Effector memory CD8-positive, alpha-beta T cell (primary cell): ENCODE data around the gene MTIF3.
"Not testable (repeated sequence)": the region's sequence is repeated elsewhere in the genome, so short reads cannot be mapped to it uniquely, and the experiment has no call there.

ENCODE experiments used
- ATAC-seq: fragments of 150-1000 bp; cut with Tn5 transposase; replicated peaks from 2 replicates; pipeline ENCODE4 v1.10.0; 2021; ENCODE audit warnings: mild to moderate bottlenecking, moderate library complexity
- DNase-seq, 3 experiments: peaks; one replicate each; pipeline ENCODE4 v3.0.0; 2021
- H3K27ac Mint-ChIP-seq, 2 donors: one replicate each; pipeline ENCODE4 v1.8.0; 2022; ENCODE audit warnings: mild to moderate bottlenecking in 2 of 2, mixed read lengths in 2 of 2, moderate library complexity in 2 of 2
- H3K27me3 Mint-ChIP-seq, 2 donors: one replicate each; pipeline ENCODE4 v1.8.0; 2022; ENCODE audit warnings: mixed read lengths in 2 of 2
- H3K36me3 Mint-ChIP-seq: one replicate; pipeline ENCODE4 v1.8.0; 2022; ENCODE audit warnings: mild to moderate bottlenecking, moderate library complexity, mixed read lengths; ENCODE audit not compliant: insufficient read depth
- H3K4me1 Mint-ChIP-seq, 2 donors: one replicate each; pipeline ENCODE4 v1.8.0; 2022; ENCODE audit warnings: low read depth in 2 of 2, mixed read lengths in 2 of 2
- H3K4me3 Mint-ChIP-seq, 2 donors: one replicate each; pipeline ENCODE4 v1.8.0; 2022; ENCODE audit warnings: mild to moderate bottlenecking in 2 of 2, mixed read lengths in 2 of 2, moderate library complexity in 2 of 2
- H3K9me3 Mint-ChIP-seq, 2 donors: one replicate each; pipeline ENCODE4 v1.8.0; 2022; ENCODE audit warnings: mixed read lengths in 2 of 2

The MTIF3 gene

DNA sequence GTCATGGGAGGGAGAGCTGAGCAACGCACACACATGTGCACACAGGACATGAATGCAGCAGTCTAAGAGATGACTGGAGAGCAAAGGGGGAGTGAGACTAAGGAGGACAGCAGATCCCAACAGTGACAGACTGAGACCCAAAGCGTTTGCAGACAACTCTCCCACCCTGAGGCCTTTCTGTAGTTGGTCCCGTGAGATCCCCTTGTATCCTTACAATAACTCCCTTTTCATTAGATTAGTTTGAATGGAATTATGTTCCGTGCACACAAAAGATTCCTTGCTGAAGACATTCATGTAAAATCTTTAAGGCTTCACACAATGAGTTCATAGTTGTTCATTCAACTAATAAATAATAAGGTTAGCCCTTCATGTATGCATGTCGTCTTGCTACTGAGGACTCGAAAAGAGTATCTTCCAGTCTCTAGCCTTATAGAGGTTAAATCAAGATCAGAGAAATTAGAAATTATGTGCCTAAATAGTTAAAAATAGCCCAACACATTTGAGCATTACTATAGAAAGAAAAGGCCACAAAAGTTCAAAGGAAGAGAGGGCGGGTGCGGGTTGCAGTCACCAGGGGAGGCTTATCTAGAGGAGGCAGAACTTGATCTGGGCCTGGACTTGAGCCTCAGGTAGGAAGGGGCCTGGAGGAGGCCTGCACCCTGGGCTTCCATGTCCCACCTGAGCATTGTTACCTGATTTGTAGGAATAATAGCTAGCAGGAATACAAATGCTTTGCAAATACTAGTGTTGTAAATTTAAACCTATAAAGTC lies 29.1 kb downstream of the MTIF3 start:
- no peaks in the 10 kb centered on the region for H3K27me3 Mint-ChIP-seq
- H3K36me3 Mint-ChIP-seq, result peaks cover 23% of the 10 kb centered on the region
- no peak for ATAC-seq
- peak overlapping the region; percentile 4 to 19 for H3K27ac Mint-ChIP-seq
- H3K4me3 Mint-ChIP-seq, result no peak overlapping the region
- H3K4me1 Mint-ChIP-seq, result peaks cover 11% of the 10 kb centered on the region in 2 donors
- no peaks in the 10 kb centered on the region for H3K9me3 Mint-ChIP-seq
- DNase-seq, result no peak

- H3K27ac Mint-ChIP-seq, result no peak overlapping the region
- H3K4me1 Mint-ChIP-seq, result no peaks in the 10 kb centered on the region
- ATAC-seq (no peak), DNase-seq (no peak)
- peaks cover 10% of the 10 kb centered on the region for H3K36me3 Mint-ChIP-seq
- H3K27me3 Mint-ChIP-seq, result peaks cover 6 to 8% of the 10 kb centered on the region in 2 donors
- no peaks in the 10 kb centered on the region for H3K9me3 Mint-ChIP-seq
- H3K4me3 Mint-ChIP-seq, result no peak overlapping the region
Observed at GRCh38 chr13:27419328-27419727, 31.0 kb downstream of the MTIF3 start.

- no peak overlapping the region for H3K4me3 Mint-ChIP-seq
- ATAC-seq, result no peak
- no peaks in the 10 kb centered on the region for H3K36me3 Mint-ChIP-seq
- no peak overlapping the region for H3K27ac Mint-ChIP-seq
- no peaks in the 10 kb centered on the region for H3K9me3 Mint-ChIP-seq
- H3K4me1 Mint-ChIP-seq, result no peaks in the 10 kb centered on the region
- DNase-seq, result no peak
- H3K27me3 Mint-ChIP-seq, result peaks cover 24 to 25% of the 10 kb centered on the region in 2 donors
Observed at GRCh38 chr13:27415116-27415515, 35.2 kb downstream of the MTIF3 start.

- Mint-ChIP-seq H3K9me3 (no peaks in the 10 kb centered on the region), H3K4me3 (no peak overlapping the region), H3K36me3 (no peaks in the 10 kb centered on the region), H3K27ac (no peak overlapping the region), H3K4me1 (peaks cover 0 to 3% of the 10 kb centered on the region in 2 donors), H3K27me3 (peaks cover 43 to 55% of the 10 kb centered on the region in 2 donors)
- ATAC-seq, result peak; percentile 87
- DNase-seq, result no peak
Observed at GRCh38 chr13:27411341-27411740, 39.0 kb downstream of the MTIF3 start.

DNA sequence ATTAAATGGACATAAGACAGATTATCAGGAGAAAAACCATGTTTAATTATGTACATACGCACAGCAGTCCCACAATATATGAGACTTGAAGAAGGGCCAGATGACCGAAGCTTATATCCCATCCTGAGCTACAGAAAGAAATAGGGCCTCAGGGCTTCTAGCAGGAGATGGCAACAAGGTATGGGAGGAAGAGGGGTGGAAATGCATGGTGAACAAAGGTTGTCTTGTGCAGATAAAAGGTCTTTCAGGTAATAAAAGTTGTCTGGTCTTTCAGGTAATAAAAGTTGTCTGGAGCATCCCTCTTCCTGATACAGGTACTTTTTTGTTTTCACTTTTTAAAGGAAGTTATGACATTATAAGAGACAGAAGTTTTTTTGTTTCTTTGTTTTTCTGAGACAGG lies 41.4 kb downstream of the MTIF3 start:
- peaks cover 35 to 53% of the 10 kb centered on the region in 2 donors for H3K27me3 Mint-ChIP-seq
- peaks cover 0 to 4% of the 10 kb centered on the region in 2 donors for H3K4me1 Mint-ChIP-seq
- no peaks in the 10 kb centered on the region for H3K36me3 Mint-ChIP-seq
- H3K4me3 Mint-ChIP-seq, result no peak overlapping the region
- ATAC-seq, result no peak
- H3K9me3 Mint-ChIP-seq, result no peaks in the 10 kb centered on the region
- DNase-seq, result no peak
- no peak overlapping the region for H3K27ac Mint-ChIP-seq

GRCh38 chr13:27408074-27408473 lies 42.3 kb downstream of the MTIF3 start:
- ATAC-seq, result no peak
- H3K27me3 Mint-ChIP-seq, result peaks cover 35 to 53% of the 10 kb centered on the region in 2 donors
- no peaks in the 10 kb centered on the region for H3K36me3 Mint-ChIP-seq
- H3K9me3 Mint-ChIP-seq, result no peaks in the 10 kb centered on the region
- H3K4me1 Mint-ChIP-seq, result peaks cover 0 to 4% of the 10 kb centered on the region in 2 donors
- DNase-seq, result no peak
- no peak overlapping the region for H3K4me3 Mint-ChIP-seq
- H3K27ac Mint-ChIP-seq, result no peak overlapping the region

GRCh38 chr13:27406178-27406939 lies 44.0 kb downstream of the MTIF3 start:
- Mint-ChIP-seq H3K27me3 (peaks cover 23 to 42% of the 10 kb centered on the region in 2 donors), H3K9me3 (no peaks in the 10 kb centered on the region), H3K36me3 (no peaks in the 10 kb centered on the region), H3K4me1 (peaks cover 0 to 4% of the 10 kb centered on the region in 2 donors), H3K27ac (no peak overlapping the region), H3K4me3 (no peak overlapping the region)
- peak; percentile 75 for ATAC-seq
- peak; percentile 17 to 33 (median 33) for DNase-seq

DNA sequence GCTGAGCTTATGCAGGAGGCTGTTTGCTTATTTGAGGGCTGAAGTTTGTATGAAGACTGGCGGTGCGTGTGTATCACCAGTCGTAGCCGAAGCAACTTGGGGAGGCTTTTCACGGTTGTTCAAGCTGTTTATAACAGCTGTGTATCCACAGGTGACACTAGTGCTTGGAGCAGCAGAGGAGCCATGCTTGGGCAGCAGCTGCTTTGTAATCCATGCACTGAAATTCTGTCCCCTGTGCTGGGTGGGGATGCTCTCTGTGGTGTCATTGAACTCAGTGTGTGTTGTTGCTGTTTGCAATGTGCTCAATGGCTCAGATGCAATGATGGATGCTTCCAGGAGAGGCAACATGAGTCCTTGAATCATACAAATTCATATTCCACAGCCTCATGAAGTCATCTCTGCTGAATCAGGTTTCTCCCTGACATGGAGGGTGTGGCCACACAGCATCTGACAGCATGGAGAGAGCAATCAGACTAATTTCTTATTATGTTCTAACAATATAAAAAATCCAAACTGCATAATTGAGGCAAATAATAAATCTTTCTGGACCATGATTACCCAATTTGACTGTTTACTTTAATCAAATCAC lies 44.7 kb downstream of the MTIF3 start:
- Mint-ChIP-seq H3K9me3 (no peaks in the 10 kb centered on the region), H3K4me3 (no peak overlapping the region), H3K4me1 (peaks cover 0 to 4% of the 10 kb centered on the region in 2 donors), H3K36me3 (no peaks in the 10 kb centered on the region), H3K27ac (no peak overlapping the region), H3K27me3 (peaks cover 23 to 42% of the 10 kb centered on the region in 2 donors)
- DNase-seq (no peak), ATAC-seq (no peak)

DNA sequence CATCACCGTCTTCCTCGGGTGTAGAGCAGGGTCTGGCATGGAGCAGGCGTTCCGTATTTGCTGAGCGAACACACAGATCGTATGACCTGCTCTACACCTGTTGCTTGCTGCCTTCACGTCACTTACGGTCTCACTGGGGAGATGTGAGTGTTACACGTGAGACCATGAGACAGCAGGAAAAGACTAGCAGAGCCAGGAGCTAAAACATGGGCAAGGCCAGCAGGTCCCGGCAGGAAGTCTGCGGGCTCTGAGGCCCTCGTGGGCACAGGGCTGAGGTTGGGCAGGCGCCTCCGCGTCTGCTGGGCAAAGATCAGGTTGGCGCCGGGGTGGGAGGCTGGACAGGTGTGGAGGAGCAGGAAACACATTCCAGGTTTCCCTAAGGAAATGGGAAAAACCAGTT lies 45.7 kb downstream of the MTIF3 start:
- ATAC-seq, result no peak
- no peak overlapping the region for H3K4me3 Mint-ChIP-seq

GRCh38 chr13:27403727-27404385 lies 46.5 kb downstream of the MTIF3 start:
- H3K4me1 Mint-ChIP-seq, result peaks cover 0 to 4% of the 10 kb centered on the region in 2 donors
- no peaks in the 10 kb centered on the region for H3K36me3 Mint-ChIP-seq
- no peak overlapping the region for H3K4me3 Mint-ChIP-seq

More for the DNA sequence above, 45.7 kb downstream of the MTIF3 start:
- peaks cover 17 to 34% of the 10 kb centered on the region in 2 donors for H3K27me3 Mint-ChIP-seq
- DNase-seq, result no peak
- no peak overlapping the region for H3K27ac Mint-ChIP-seq
- no peaks in the 10 kb centered on the region for H3K9me3 Mint-ChIP-seq
- H3K36me3 Mint-ChIP-seq, result no peaks in the 10 kb centered on the region
- H3K4me1 Mint-ChIP-seq, result peaks cover 0 to 4% of the 10 kb centered on the region in 2 donors

DNA sequence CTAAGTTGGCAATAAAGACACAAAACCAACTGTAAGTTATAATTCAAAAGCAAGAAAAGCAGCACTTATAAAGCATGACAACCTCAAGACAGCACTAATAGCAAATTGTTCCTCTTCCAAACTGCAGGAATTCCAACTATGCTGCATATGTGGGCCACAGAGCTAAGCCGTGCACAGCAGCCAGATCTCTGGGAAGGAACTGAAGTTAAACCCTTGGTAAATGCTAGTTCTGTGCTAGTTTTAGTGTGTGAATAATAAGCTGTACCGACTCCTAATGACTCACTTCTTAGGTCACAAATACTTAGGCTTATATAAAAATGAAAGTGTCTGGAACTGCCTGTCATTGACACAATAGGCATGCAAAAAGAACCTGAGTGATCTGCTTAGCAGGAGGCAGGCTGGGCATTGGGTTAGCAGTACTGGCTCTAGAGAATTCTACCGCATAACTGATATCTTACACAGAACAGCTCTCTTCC lies 47.1 kb downstream of the MTIF3 start:
- H3K4me1 Mint-ChIP-seq, result peaks cover 0 to 4% of the 10 kb centered on the region in 2 donors

More at GRCh38 chr13:27403727-27404385, 46.5 kb downstream of the MTIF3 start:
- ATAC-seq, result no peak
- H3K9me3 Mint-ChIP-seq, result no peaks in the 10 kb centered on the region
- H3K27me3 Mint-ChIP-seq, result peaks cover 17 to 26% of the 10 kb centered on the region in 2 donors
- H3K27ac Mint-ChIP-seq, result no peak overlapping the region
- DNase-seq, result no peak

DNA sequence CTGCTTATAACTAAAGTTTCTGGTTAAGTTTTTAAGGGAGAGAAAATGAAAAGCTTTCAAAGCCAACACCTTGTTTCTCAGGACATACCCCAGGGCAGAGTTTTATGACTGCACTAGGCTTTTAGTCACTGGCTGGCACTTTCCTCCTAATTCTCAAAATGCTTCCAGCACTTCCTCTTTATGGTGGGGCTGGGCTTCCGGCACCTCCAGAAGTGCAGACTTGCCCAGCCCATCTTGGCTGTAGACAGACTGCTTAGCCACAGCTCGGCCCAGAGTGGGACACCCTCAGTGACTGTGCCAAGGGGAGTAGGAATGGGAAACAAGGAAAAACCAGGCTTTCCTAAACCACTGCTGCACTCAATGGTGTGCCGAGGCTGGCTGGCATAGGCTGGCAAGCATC lies 49.2 kb downstream of the MTIF3 start:
- Mint-ChIP-seq H3K9me3 (no peaks in the 10 kb centered on the region), H3K4me3 (no peak overlapping the region), H3K4me1 (no peaks in the 10 kb centered on the region), H3K27ac (no peak overlapping the region), H3K27me3 (peaks cover 7 to 8% of the 10 kb centered on the region in 2 donors), H3K36me3 (peaks cover 5% of the 10 kb centered on the region)
- DNase-seq, result no peak
- no peak for ATAC-seq

More for the DNA sequence above, 47.1 kb downstream of the MTIF3 start:
- Mint-ChIP-seq H3K27me3 (peaks cover 13 to 22% of the 10 kb centered on the region in 2 donors), H3K36me3 (no peaks in the 10 kb centered on the region), H3K4me3 (no peak overlapping the region), H3K9me3 (no peaks in the 10 kb centered on the region), H3K27ac (no peak overlapping the region)
- ATAC-seq (no peak), DNase-seq (no peak)

GRCh38 chr13:27400405-27400804 lies 50.0 kb downstream of the MTIF3 start:
- not testable (repeated sequence) for H3K4me3 Mint-ChIP-seq, DNase-seq, H3K4me1 Mint-ChIP-seq, ATAC-seq, H3K36me3 Mint-ChIP-seq, H3K9me3 Mint-ChIP-seq, H3K27ac Mint-ChIP-seq
- peaks cover 7 to 12% of the 10 kb centered on the region in 2 donors for H3K27me3 Mint-ChIP-seq
